Astrocyte of the cerebellum (primary cell): Measurements from ENCODE around the gene C16orf87.

ENCODE experiments used
- DNase-seq: peaks from one replicate; pipeline ENCODE4 v3.0.0-alpha.2; 2011; ENCODE audit warnings: low read depth
- H3K4me3 ChIP-seq: 2 replicates; pipeline ENCODE4 v1.5.1; 2011; ENCODE audit warnings: mild to moderate bottlenecking, low read depth, low read length, moderate library complexity
- in situ Hi-C: cut with HindIII; loops from 2 replicates; pipeline ENCODE4 v1.10.0; 2017; ENCODE audit warnings: low sequenced_read_pairs
- TF ChIP-seq, protein P1 (sequence below): IDR thresholded peaks from 2 replicates; pipeline ENCODE4 v1.5.1; 2012; ENCODE audit warnings: low read length, low read depth, moderate library complexity, mild to moderate bottlenecking; ENCODE audit errors: missing control alignments

C16orf87 gene

DNA sequence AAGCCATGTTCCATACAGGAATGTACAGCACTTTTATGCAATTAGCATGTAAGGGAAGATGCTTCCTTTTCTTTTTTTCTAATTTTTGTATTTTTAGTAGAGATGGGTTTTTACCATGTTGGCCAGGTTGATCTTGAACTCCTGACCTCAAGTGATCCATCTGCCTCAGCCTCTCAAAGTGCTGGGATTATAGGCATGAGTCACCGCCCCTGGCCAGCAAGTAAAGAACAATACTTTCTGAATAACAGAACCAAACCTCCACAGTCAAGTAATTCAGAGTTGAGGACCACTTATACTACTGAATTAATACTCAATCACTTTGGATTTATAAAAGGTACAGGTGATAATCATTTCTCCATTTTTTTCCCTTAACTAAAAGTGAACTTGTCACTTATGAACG is 13.0 kb downstream of the C16orf87 start:
- no peak for DNase-seq
- in situ Hi-C loops: no loop called here
- TF ChIP-seq, protein P1, sequence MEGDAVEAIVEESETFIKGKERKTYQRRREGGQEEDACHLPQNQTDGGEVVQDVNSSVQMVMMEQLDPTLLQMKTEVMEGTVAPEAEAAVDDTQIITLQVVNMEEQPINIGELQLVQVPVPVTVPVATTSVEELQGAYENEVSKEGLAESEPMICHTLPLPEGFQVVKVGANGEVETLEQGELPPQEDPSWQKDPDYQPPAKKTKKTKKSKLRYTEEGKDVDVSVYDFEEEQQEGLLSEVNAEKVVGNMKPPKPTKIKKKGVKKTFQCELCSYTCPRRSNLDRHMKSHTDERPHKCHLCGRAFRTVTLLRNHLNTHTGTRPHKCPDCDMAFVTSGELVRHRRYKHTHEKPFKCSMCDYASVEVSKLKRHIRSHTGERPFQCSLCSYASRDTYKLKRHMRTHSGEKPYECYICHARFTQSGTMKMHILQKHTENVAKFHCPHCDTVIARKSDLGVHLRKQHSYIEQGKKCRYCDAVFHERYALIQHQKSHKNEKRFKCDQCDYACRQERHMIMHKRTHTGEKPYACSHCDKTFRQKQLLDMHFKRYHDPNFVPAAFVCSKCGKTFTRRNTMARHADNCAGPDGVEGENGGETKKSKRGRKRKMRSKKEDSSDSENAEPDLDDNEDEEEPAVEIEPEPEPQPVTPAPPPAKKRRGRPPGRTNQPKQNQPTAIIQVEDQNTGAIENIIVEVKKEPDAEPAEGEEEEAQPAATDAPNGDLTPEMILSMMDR: no peak
- no peak overlapping the region for H3K4me3 ChIP-seq

DNA sequence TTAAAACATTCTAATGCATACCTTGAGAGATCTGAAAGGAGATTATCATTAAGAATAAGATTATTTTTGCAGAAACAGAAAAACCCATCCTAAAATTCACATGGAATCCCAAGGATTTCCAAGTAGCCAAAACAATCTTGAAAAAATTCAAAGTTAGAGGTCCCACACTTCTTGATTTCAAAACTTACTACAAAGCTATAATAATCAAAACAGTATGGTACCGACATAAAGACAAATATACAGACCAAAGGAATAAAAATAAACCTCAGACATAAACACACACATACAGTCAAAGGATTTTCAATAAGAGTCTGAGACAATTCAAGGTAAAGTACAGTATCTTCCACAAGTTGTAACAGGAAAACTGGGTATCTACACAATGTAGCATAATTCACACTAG is 16.2 kb downstream of the C16orf87 start:
- DNase-seq: no peak
- TF ChIP-seq, protein P1: no peak
- in situ Hi-C loops: no loop called here
- no peak overlapping the region for H3K4me3 ChIP-seq

DNA sequence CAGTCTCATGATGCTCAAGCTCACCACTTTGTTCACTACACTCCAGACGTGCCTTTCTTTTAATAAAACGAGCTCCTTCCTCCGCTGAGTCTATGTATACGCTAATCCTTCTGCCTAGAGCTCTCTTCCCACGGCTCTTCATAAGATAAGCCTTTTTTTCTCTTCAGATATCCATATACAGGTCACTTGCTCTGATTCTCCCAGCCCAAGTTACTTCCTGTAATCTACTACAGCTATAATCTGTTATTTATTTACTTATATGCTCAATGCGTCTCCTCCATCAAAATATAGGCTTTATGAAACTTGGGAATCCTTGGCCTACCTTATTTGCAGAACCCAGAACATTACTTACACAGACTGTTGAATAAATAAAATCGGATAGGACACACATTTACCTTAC is 17.4 kb downstream of the C16orf87 start:
- TF ChIP-seq, protein P1: no peak
- in situ Hi-C loops: no loop called here
- no peak overlapping the region for H3K4me3 ChIP-seq
- no peak for DNase-seq

DNA sequence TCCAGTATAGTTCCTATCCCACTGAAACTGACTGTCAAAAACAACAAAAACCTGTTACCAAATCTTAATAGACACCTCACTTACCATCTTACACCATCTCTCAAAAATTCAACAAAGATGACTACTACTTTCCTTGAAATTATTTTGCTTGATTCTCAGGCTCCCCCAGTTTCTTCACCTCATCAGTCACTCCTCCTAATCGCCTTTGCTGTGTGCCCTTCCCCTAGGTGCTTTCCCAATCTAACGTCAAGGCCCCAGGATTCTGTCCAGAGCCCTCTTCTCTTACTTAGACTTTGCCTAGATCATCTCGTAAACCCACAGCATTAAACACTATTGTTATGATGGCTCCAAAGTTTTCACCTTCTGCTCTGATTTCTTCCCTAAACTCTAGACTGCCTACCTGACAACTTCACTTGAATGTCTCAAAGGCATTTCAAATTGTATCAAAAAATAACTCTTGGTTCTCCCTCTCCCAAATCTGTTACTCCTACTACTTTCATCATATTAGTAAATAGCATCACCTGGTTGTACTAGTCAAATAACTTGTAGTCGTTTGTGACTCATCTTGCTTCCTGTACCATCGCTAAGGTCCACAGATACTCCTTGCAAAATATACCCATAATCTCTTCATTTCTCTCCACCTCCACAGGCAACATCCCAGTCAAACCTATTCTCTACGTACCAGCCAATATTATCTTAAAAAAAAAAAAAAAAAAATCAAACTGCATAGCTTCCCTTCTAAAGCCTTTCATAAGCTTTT is 18.0 kb downstream of the C16orf87 start:
- in situ Hi-C loops: no loop called here
- no peak overlapping the region for H3K4me3 ChIP-seq
- TF ChIP-seq, protein P1: no peak
- DNase-seq: no peak

DNA sequence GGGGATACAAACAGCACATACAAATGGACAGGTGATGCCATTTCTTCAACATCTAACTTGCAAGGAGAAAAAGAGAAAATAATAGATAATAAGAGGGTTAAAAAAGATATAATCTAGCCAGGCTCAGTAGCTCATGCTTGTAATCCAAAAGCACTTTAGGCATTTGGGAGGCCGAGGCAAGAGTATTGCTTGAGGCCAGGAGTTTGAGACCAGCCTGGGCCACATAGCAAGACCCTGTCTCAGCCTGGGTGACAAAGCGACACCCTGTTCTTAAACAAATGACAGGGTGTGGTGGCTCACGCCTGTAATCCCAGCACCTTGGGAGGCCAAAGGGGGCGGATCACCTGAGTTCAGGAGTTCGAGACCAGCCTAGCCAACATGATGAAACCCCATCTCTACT is 19.3 kb downstream of the C16orf87 start:
- in situ Hi-C loops: no loop called here
- no peak for DNase-seq
- H3K4me3 ChIP-seq: no peak overlapping the region
- TF ChIP-seq, protein P1: no peak

DNA sequence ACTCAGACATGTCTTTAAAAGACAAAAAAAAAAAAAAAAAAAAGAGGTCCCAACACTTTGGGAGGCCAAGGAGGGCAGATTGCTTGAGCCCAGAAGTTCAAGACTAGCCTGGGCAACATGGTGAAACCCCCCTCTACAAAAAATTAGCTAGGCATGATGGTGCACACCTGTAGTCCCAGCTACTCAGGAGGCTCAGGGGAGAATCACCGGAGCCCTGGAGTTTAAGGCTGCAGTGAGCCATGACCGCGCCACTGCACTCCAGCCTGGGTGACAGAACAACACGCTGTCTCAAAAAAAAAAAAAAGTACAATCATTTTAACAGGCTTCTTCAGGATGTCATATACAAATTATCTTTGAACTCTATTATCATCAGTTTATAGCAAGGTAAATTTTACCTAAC is 22.0 kb downstream of the C16orf87 start:
- in situ Hi-C loops: no loop called here
- H3K4me3 ChIP-seq: no peak overlapping the region
- TF ChIP-seq, protein P1: no peak
- DNase-seq: no peak
